K562 treated with DMSO at 1 percent for 24 hours (cell line): ENCODE data around the gene ZNF331. TPM values are rescaled to one million over a fixed set of nuclear protein-coding genes. Genes with fewer than 3 reads are reported as not detected.

Experiments used
- total RNA-seq: library from RNA; unstranded; fragments of 300-600 nt; gene quantifications from 2 replicates; pipeline ENCODE4 v1.2.3, GENCODE V29; 2022; ENCODE audit warnings: low read depth; ENCODE audit not compliant: insufficient read depth

ZNF331 gene
- total RNA-seq: 2.3 and 4.3 TPM in 2 replicates

DNA sequence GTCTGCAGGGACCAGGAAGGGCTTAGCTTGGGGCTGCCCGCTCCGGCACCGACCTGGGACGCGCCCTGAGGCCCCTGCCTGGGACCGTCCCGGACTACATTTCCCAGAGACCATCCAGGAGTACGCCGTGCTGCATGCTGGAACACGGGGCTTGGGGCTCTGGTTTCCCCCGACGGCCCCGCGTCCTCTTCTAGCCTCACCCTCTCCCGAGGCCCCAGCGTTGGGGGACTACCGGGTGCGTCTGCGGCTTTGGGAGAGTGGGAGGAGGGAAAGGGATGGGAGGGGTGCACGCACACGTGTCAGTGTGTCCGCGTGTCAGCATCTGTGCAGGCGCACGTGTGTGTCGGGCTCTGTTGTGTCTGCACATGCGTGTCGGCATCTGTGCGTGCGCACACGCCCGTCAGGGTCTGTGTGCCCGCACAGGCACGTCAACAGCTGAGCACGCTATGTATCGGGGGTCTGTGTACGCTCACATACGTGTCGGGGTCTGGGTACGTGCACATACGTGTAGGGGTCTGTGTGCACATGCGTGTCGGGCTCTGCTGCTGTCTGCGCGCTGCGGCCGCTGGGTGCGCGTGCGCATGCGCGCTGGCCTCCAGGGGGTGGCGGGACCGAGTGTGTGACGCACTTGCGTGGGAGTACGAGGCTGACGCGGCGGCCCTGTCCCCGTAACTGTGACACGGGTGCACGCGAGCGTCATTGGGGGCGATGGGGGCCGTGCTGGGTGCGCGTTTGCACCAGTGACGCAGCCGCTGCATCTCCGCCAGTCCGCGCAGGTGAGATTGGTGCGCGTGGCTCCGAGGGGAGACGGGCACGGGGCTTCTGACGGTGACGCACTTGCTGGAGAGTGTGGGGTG is at the start of gene ZNF331:
ZNF331 (plus strand) TSS at position 625 of the 857 bp plus-strand sequence. CDS start 31,232 bp downstream, outside the sequence.

Other genes starting within 250 kb of the ZNF331 start
- 2.2 and 2.7 TPM in 2 replicates for gene ZNF845, start 204.4 kb upstream of the ZNF331 start, total RNA-seq
- gene ZNF525, start 172.4 kb upstream of the ZNF331 start, total RNA-seq: 1.8 and 4.8 TPM in 2 replicates
- gene ZNF765, start 143.0 kb upstream of the ZNF331 start, total RNA-seq: 4.2 and 5.0 TPM in 2 replicates
- 6.8 and 8.5 TPM in 2 replicates for gene ZNF761, start 106.2 kb upstream of the ZNF331 start, total RNA-seq
- gene ZNF813, start 70.4 kb upstream of the ZNF331 start, total RNA-seq: 2.0 and 2.2 TPM in 2 replicates
- not detected in 2 replicates for gene DPRX, start 93.9 kb downstream of the ZNF331 start, total RNA-seq